Endothelial cell of umbilical vein (primary cell): Measurements from ENCODE around the gene RAX. TPM values are rescaled to one million over a fixed set of nuclear protein-coding genes. Genes with fewer than 3 reads are reported as not detected.

ENCODE experiments used
- Bru-seq: library from RNA; stranded (reverse); fragments of 400-500 nt; gene quantifications from one replicate; lab custom pipeline; 2021; lab: Mats Ljungman, UMichigan
- BruChase-seq, 2 experiments: library from RNA; stranded (reverse); fragments of 400-500 nt; gene quantifications; one replicate each; lab custom pipeline; 2021; lab: Mats Ljungman, UMichigan
- BruUV-seq: library from RNA; stranded (reverse); fragments of 400-500 nt; replicated peaks from 2 replicates; lab custom pipeline; 2021; lab: Mats Ljungman, UMichigan
- CTCF ChIA-PET: fragments of 300-600, 350-600 bp; sonication (Branson Sonifier 250); formaldehyde crosslinking; loops from one replicate; lab custom pipeline; 2021; ENCODE audit warnings: antibody characterized with exemption, inconsistent platforms; lab: Charles Lee
- POLR2A ChIA-PET: fragments of 300-600, 350-600 bp; sonication (Branson Sonifier 250); formaldehyde crosslinking; loops from one replicate; lab custom pipeline; 2021; ENCODE audit warnings: antibody characterized with exemption, inconsistent platforms; lab: Charles Lee
- DNase-seq: peaks from one replicate; pipeline ENCODE4 v3.0.0-alpha.2; 2011; ENCODE audit warnings: low read depth, low spot score
- FAIRE-seq: peaks from 2 replicates; lab custom pipeline; 2011; peaks lifted over from hg19 to GRCh38; lab: Jason Lieb, UNC
- H2AFZ ChIP-seq: 2 replicates; pipeline ENCODE4 v1.6.0; 2012; ENCODE audit warnings: low read depth, low read length, control low read depth, inconsistent platforms
- H3K27ac ChIP-seq: 2 replicates; pipeline ENCODE4 v1.5.1; 2011; ENCODE audit warnings: low read depth, mild to moderate bottlenecking, control low read depth, low read length, moderate library complexity; ENCODE audit not compliant: insufficient read depth
- H3K27me3 ChIP-seq, 2 experiments: 2 replicates each; pipeline versions ENCODE4 v1.6.0 to v1.6.1; 2011; ENCODE audit warnings: low read length in 2 of 2, mixed read lengths in 1 of 2; ENCODE audit not compliant: control insufficient read depth in 2 of 2, insufficient read depth in 2 of 2
- H3K36me3 ChIP-seq, 2 experiments: 2 replicates in 1 of 2; 3 replicates in 1 of 2; pipeline ENCODE4 v1.5.1; 2011; ENCODE audit warnings: low read length in 2 of 2, mild to moderate bottlenecking in 1 of 2, moderate library complexity in 1 of 2; ENCODE audit not compliant: control insufficient read depth in 2 of 2, insufficient read depth in 2 of 2; ENCODE audit errors: extremely low read depth in 1 of 2
- H3K4me1 ChIP-seq: 3 replicates; pipeline ENCODE4 v1.5.1; 2011; ENCODE audit warnings: mild to moderate bottlenecking, low read length; ENCODE audit not compliant: control insufficient read depth, insufficient read depth; ENCODE audit errors: extremely low read depth
- H3K4me2 ChIP-seq: 2 replicates; pipeline ENCODE4 v1.6.1; 2011; ENCODE audit warnings: low read length, control low read depth, mixed read lengths; ENCODE audit not compliant: insufficient read depth
- H3K4me3 ChIP-seq, 3 experiments: fragments of 200-600 bp in 1 of 3; sonication (generic), shearing (Covaris generic) in 1 of 3; replicated peaks in 1 of 3; 2 replicates each; pipeline ENCODE4 v1.5.1; 2011 to 2016; ENCODE audit warnings: control low read depth in 3 of 3, low read length in 3 of 3, mild to moderate bottlenecking in 2 of 3, inconsistent platforms in 1 of 3, low read depth in 1 of 3, moderate library complexity in 1 of 3; ENCODE audit not compliant: insufficient read depth in 1 of 3
- H3K79me2 ChIP-seq: 2 replicates; pipeline ENCODE4 v1.6.0; 2012; ENCODE audit warnings: low read length, inconsistent platforms; ENCODE audit not compliant: control insufficient read depth, insufficient read depth
- H3K9ac ChIP-seq: replicated peaks from 2 replicates; pipeline ENCODE3; 2011; ENCODE audit warnings: low read length, control low read depth; ENCODE audit not compliant: insufficient read depth; ENCODE audit errors: extremely low read depth
- H3K9me1 ChIP-seq: replicated peaks from 3 replicates; pipeline ENCODE4 v1.6.0; 2011; ENCODE audit warnings: mild to moderate bottlenecking, low read length; ENCODE audit not compliant: control insufficient read depth, insufficient read depth; ENCODE audit errors: extremely low read depth
- H3K9me3 ChIP-seq: replicated peaks from 2 replicates; pipeline ENCODE4 v1.5.1; 2012; ENCODE audit warnings: low read length, inconsistent platforms; ENCODE audit not compliant: control insufficient read depth, insufficient read depth
- H4K20me1 ChIP-seq: replicated peaks from 2 replicates; pipeline ENCODE3; 2011; ENCODE audit warnings: mild to moderate bottlenecking, low read length; ENCODE audit not compliant: control insufficient read depth, insufficient read depth; ENCODE audit errors: extremely low read depth
- EZH2 ChIP-seq: IDR thresholded peaks from 2 replicates; pipeline ENCODE4 v1.6.1; 2012; ENCODE audit warnings: borderline replicate concordance, low read depth, mild to moderate bottlenecking, moderate library complexity, low read length, inconsistent platforms; ENCODE audit not compliant: severe bottlenecking
- GATA2 ChIP-seq: IDR thresholded peaks from 2 replicates; pipeline ENCODE4 v1.7.0; 2011; ENCODE audit warnings: low read depth, mild to moderate bottlenecking, moderate library complexity, mixed read lengths, low read length; ENCODE audit not compliant: insufficient read length, insufficient read depth
- JUN ChIP-seq: IDR thresholded peaks from 2 replicates; pipeline ENCODE4 v1.6.1; 2011; ENCODE audit warnings: borderline replicate concordance, low read depth; ENCODE audit not compliant: insufficient read length, insufficient read depth
- MAX ChIP-seq: IDR thresholded peaks from 2 replicates; pipeline ENCODE4 v1.6.1; 2011; ENCODE audit not compliant: insufficient read depth, insufficient read length
- dilution Hi-C: fragments of 300-500 bp; cut with MboI; formaldehyde crosslinking; loops from one replicate; pipeline ENCODE4 v1.15.0; 2019; ENCODE audit warnings: low sequenced_read_pairs; ENCODE audit not compliant: extremely low pct_ligation_motif_present
- intact Hi-C: fragments of 100-400 bp; cut with micrococcal nuclease; formaldehyde crosslinking; loops from one replicate; pipeline ENCODE4 v1.10.0; 2022
- long read RNA-seq: library from polyadenylated mRNA; stranded (forward); transcript quantifications from one replicate; pipeline ENCODE4 v2.0.0, GENCODE V29; 2021
- polyA minus RNA-seq, 3 experiments: library from RNA; depleted of rRNA, polyadenylated mRNA; stranded (reverse); fragments of >200 nt; gene quantifications; 1 replicate in 1 of 3; 2 replicates in 2 of 3; pipeline ENCODE4 v1.2.3, GENCODE V29; 2011
- polyA plus RNA-seq, 4 experiments: library from polyadenylated mRNA; depleted of rRNA in 3 of 4; stranded (reverse) in 3 of 4; unstranded in 1 of 4; fragments of >200 nt; gene quantifications; 2 replicates each; pipeline versions ENCODE4 v1.2.1 to v1.2.3, GENCODE V29; 2011 to 2012; ENCODE audit warnings: missing spikeins in 1 of 4
- total RNA-seq: library from RNA; stranded (reverse); gene quantifications from 2 replicates; pipeline ENCODE4 v1.2.3, GENCODE V29; 2021
- TF ChIP-seq, protein P1 (sequence below), 2 donors: IDR thresholded peaks; 1 replicate in 1 of 2; 2 replicates in 1 of 2; pipeline ENCODE4 v1.5.1; 2011; ENCODE audit warnings: low read length in 2 of 2, mild to moderate bottlenecking in 2 of 2, moderate library complexity in 2 of 2, control low read depth in 1 of 2, inconsistent platforms in 1 of 2, low read depth in 1 of 2; ENCODE audit not compliant: insufficient read depth in 1 of 2; ENCODE audit errors: extremely low read depth in 1 of 2

RAX gene
- not detected in 2 replicates for total RNA-seq
- polyA plus RNA-seq = not detected in 2 replicates
- not detected in 2 replicates for polyA plus RNA-seq (2011; cell fraction: cytosol; rRNA removed)
- not detected in 2 replicates for polyA plus RNA-seq (2011; cell fraction: nucleus; rRNA removed)
- not detected in 2 replicates for polyA plus RNA-seq (2012)
- not detected in 2 replicates for polyA minus RNA-seq
- polyA minus RNA-seq (2011; cell fraction: cytosol; rRNA and poly(A)+ RNA removed) = not detected
- polyA minus RNA-seq (2011; cell fraction: nucleus; rRNA and poly(A)+ RNA removed) = not detected in 2 replicates
- Bru-seq, nascent RNA = not detected
- BruChase-seq, experiment 1, labeled RNA remaining after a 6-hour chase = not detected
- BruChase-seq, experiment 2, labeled RNA remaining after a 2-hour chase = not detected
- long read RNA-seq = 0 reads

- peaks cover 84 to 92% of the 10 kb centered on the region in 2 experiments for H3K27me3 ChIP-seq
- no peak within 1 kb of the TSS for H3K9ac ChIP-seq
- dilution Hi-C loops (no loop called here), intact Hi-C loops (no loop called here)
- TF ChIP-seq, protein P1, sequence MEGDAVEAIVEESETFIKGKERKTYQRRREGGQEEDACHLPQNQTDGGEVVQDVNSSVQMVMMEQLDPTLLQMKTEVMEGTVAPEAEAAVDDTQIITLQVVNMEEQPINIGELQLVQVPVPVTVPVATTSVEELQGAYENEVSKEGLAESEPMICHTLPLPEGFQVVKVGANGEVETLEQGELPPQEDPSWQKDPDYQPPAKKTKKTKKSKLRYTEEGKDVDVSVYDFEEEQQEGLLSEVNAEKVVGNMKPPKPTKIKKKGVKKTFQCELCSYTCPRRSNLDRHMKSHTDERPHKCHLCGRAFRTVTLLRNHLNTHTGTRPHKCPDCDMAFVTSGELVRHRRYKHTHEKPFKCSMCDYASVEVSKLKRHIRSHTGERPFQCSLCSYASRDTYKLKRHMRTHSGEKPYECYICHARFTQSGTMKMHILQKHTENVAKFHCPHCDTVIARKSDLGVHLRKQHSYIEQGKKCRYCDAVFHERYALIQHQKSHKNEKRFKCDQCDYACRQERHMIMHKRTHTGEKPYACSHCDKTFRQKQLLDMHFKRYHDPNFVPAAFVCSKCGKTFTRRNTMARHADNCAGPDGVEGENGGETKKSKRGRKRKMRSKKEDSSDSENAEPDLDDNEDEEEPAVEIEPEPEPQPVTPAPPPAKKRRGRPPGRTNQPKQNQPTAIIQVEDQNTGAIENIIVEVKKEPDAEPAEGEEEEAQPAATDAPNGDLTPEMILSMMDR (IDR thresholded peaks at IDR 0.05; ENCODE audit: extremely low read depth in 1 of 2, insufficient read depth in 1 of 2, low read depth in 1 of 2, low read length in 2 of 2) = peak; percentile 13 to 22
- TF ChIP-seq EZH2 (peak; percentile 96), GATA2 (no peak), MAX (no peak), JUN (no peak)
- no peak within 1 kb of the TSS for H3K27ac ChIP-seq
- H2AFZ ChIP-seq = no peak within 1 kb of the TSS
- ChIA-PET CTCF (interaction anchor here (1.1 to 1.4 kb wide), 2 partner anchors 24 to 129 kb away, joined by 4 read pairs; no protein-coding TSS in a partner anchor), POLR2A (no interaction called here)
- DNase-seq (peak; percentile 8), FAIRE-seq (no peak)
- no peaks in the 10 kb centered on the region for H3K79me2 ChIP-seq
- peak within 1 kb of the TSS; percentile 19 for H3K4me2 ChIP-seq
- no TSS peak for BruUV-seq
- no peaks in the 10 kb centered on the region for H3K36me3 ChIP-seq
- no peaks in the 10 kb centered on the region for H3K9me3 ChIP-seq
- no peaks in the 10 kb centered on the region for H3K9me1 ChIP-seq
- peaks cover 2% of the 10 kb centered on the region for H3K4me1 ChIP-seq
- H4K20me1 ChIP-seq = no peaks in the 10 kb centered on the region
- no peak within 1 kb of the TSS for H3K4me3 ChIP-seq
Observed at GRCh38 chr18:59272891-59273758, at the start of gene RAX. Gene RAX, minus strand, starts transcription at chr18:59273454. Its CDS starts 248 bp downstream, at chr18:59273206.
